Activated T-cell treated with anti-CD3 and anti-CD28 coated beads, Interleukin-2, amount 50 U/mL, for 1 hour (primary cell): ENCODE results near the gene NRXN2.
"Not testable (repeated sequence)": the region's sequence is repeated elsewhere in the genome, so short reads cannot be mapped to it uniquely, and the experiment has no call there.

Source experiments
- DNase-seq: peaks from one replicate; pipeline ENCODE4 v3.0.0-alpha.2; 2020

The NRXN2 gene

DNA sequence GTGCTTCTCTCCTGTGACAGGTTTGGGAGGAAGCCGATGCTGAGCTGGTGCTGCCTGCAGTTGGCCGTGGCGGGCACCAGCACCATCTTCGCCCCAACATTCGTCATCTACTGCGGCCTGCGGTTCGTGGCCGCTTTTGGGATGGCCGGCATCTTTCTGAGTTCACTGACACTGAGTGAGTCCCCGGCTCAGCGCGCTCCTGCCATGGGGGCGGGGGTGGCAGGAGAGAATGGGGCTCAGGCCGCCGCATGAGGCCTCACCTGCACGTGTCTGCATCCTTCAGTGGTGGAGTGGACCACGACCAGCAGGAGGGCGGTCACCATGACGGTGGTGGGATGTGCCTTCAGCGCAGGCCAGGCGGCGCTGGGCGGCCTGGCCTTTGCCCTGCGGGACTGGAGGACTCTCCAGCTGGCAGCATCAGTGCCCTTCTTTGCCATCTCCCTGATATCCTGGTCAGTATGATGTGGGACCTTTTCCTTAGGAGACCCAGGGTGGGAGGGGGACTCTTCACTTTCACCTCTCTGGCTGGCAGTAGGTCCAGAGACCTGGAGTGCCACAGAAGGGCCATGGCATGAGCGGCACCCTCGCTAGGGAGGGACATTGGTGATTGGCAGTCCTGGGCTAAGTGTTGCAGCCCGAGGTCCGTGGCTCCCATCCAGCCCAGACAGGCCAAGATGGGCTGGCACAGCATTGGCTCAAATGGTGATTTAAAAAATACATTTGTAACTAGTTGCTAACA lies 160.8 kb downstream of the NRXN2 start:
- DNase-seq = no peak

DNA sequence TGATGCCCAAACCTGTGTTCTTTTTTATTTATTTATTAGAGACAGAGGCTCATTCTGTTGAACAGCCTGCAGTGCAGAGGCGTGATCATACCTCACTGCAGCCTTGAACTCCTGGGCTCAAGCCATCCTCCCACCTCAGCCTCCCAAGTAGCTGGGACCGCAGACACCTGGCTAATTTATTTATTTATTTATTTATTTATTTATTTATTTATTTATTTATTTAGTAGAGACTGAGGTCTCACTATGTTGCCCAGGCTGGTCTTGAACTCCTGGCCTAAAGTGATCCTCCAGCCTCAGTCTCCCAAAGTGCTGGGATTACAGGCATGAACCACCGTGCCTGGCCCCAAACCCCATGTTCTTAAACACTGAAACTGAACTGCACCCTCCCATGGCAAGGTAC lies 161.6 kb downstream of the NRXN2 start:
- DNase-seq = not testable (repeated sequence)

DNA sequence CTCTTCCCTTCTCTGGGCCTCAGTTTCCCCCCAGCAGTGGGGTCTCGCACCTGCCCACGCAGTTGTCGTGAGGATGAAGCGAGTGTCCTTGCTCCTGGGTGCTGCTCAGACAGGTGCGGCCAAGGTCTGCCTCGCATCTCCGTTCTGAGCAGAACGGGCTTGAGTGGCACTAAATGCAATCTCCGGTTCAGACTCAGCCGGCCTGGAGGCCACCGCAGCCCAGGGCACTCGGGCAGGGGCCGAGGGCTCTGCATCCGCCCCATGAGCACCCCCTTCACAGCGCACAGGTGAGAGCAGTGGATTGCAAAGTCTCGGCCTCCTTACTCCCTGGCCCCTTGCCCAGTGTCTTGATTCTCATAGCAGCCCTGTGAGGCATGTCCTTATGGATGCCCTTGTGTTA lies 162.1 kb downstream of the NRXN2 start:
- no peak for DNase-seq

DNA sequence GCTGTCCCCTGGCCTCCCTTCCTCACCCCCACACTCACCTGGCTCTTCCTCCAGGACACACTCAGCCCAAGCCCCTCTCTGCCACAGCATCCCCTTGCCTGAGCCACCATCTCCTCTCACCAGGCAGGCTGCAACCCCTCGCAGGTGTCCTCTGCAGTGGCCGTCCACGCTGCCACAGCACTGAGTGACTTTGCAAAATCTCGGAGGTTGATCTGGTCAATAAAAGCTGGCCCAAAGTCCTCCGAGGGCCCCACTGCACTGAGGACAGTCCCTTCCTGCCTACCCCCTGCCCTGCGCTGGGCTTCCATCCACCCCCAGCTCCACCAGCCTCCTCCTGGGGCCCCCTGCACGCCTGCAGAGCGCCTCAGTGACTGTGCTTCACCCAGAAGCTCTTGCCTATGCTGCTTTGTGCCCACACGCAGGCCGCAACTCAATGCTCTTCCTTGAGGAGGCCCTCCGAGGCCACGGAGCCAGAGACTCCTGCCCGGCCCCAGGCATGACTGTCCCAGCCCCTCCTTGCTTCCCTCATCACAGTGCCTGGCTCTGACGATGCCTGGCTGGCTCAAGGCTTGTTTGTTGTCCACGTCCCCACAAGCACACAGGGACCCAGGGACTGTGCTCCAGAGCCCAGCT lies 162.7 kb downstream of the NRXN2 start:
- no peak for DNase-seq

DNA sequence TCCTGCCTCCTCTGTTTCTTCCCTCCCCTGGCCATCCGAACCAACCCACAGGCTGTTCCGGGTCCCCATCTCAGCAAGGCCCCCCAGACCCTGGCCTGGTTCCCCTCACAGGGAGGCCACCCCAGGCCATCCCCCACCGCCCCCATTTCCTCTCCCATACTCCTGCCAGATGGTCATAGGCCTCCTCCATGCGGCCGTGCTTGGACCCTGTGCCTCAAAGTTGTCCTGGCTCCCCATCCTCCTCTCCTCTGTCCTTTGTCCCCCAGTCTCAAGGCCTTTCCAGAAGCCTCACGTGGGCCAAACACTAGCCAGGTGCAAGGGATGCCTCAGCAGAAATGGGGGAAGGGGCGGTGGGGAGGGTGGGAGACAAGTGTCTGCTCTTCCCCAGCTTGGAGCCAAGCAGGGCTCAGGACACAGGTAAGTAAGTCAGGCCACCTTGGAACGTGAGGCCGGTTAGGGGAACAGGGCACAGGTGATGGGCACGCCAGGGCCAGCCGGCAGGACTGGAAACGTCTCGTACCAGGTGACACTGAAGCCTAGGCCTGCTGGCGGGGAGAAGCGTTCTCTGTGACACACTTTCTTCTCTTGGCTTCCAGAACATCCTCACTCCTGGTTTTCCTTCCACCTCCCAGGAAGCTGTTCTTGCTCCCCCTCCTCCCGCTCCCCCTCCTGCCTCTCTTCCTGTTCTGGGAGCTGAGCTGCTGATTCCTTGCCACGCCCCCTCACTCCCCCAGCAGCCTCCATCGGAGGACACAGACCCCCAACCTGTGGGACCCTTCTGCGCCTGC lies 163.5 kb downstream of the NRXN2 start:
- no peak for DNase-seq

DNA sequence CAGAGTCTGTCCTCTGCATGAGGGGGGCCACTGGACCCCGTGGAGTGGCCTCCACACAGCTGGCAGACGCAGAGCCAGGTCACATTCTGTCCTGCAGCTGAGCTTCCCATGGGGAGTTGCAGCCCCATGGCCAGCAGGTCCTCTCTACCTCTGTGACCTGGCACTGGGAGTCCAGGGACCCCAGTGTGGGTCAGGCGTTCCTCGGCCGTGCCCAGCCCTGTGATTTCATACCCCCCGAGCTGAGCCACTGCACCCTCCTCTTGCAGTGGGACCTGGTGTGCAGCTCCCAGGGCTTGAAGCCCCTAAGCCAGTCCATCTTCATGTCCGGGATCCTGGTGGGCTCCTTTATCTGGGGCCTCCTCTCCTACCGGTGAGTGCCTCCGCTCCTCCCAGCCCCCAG lies 164.1 kb downstream of the NRXN2 start:
- DNase-seq = no peak

DNA sequence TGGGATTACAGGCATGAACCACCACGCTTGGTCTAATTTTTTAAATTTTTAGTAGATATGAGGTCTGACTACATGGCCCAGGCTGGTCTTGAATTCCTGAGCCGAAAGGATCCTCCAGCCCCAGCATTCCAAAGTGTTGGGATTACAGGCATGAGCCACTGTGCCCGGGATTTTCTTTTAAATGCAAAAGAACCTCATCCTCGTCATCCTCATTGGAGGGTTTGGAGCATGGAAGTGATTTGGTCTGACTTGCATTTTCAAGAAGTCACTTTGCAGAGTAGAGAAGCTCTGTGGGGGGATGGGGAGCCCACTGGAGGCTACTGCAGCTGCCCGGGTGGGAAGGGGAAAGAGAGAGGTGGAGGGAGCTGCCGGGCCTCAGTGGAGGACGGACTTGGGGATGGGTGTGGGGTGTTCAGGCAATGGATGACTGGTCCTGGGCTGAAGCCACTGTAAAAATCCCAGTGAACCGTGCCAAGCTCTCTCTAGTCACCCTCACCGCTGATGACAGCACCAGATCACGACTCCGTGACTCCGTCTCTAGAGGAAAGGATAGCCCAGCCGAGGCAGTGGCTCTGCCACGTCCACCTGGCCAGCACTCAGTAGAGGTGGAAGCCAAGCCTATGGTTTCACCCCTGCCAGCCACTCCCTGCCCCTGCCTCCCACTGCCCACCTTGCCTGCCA lies 164.8 kb downstream of the NRXN2 start:
- DNase-seq = no peak

DNA sequence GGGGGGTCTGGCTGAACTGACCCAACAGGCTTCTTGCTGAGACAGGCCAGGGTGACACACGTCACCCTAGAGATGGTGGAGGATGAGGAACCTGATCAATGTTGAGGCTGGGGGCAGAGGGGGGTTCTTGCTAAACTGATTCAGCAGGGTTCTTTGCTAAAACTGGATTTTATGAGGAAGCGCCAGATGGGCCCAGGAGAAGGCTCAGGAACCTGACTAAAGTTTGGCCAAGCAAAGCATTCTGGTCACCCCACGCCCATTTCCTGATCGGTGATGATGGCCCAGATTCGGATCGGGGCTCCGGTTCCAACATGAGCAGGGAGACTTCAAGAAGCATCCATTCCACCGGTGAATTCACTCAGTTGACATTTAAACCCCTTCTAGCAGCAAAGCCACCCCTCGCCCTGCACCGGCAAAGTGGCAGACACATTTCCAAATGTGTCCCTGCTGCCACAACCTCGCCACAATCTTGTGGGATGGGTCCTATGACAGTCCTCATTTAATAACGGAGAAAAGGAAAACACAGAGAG lies 166.2 kb downstream of the NRXN2 start:
- DNase-seq = no peak
